Stimulated activated naive CD4-positive, alpha-beta T cell treated with Interleukin-2 at 50 U/mL for 16 hours (primary cell): Measurements from ENCODE around the gene CNPY4.

Experiments used
- DNase-seq: peaks from one replicate; lab custom pipeline; 2025; lab: John Stamatoyannopoulos, UW

The CNPY4 gene

GRCh38 chr7:100148559-100149328, 29.3 kb downstream of the CNPY4 start, which contains the start of gene LAMTOR4:
Gene LAMTOR4, plus strand, starts transcription at chr7:100148918. Its CDS starts 55 bp downstream, at chr7:100148973.
- DNase-seq = peak; percentile 98

- no peak for DNase-seq
These were observed 33.0 kb downstream of the CNPY4 start for GRCh38 chr7:100152404-100152803.

- DNase-seq = no peak
These were observed 33.7 kb downstream of the CNPY4 start for GRCh38 chr7:100152937-100153666.

GRCh38 chr7:100153708-100154535, 34.5 kb downstream of the CNPY4 start:
- DNase-seq = no peak

GRCh38 chr7:100154651-100155491, 35.4 kb downstream of the CNPY4 start:
- DNase-seq = no peak

GRCh38 chr7:100155553-100156317, 36.3 kb downstream of the CNPY4 start:
- no peak for DNase-seq

GRCh38 chr7:100156331-100157068, 37.1 kb downstream of the CNPY4 start:
- no peak for DNase-seq

GRCh38 chr7:100157069-100157333, 37.6 kb downstream of the CNPY4 start:
- DNase-seq = no peak

- no peak for DNase-seq
These were observed 38.1 kb downstream of the CNPY4 start for GRCh38 chr7:100157334-100158228.

- peak; percentile 92 for DNase-seq
These were observed 39.0 kb downstream of the CNPY4 start, which contains the start of gene TRAPPC14 for GRCh38 chr7:100158229-100159098. Gene TRAPPC14, minus strand, starts transcription at chr7:100158723. Its CDS starts 224 bp downstream, at chr7:100158499.

- DNase-seq = no peak
These were observed 39.7 kb downstream of the CNPY4 start for GRCh38 chr7:100159099-100159623.

- DNase-seq = no peak
These were observed 40.6 kb downstream of the CNPY4 start for GRCh38 chr7:100160067-100160466.

GRCh38 chr7:100163006-100163531, 43.6 kb downstream of the CNPY4 start:
- no peak for DNase-seq

- DNase-seq = no peak
These were observed 44.4 kb downstream of the CNPY4 start for GRCh38 chr7:100163871-100164270.

- DNase-seq = peak; percentile 38
These were observed 47.0 kb downstream of the CNPY4 start for GRCh38 chr7:100166317-100166940.

- DNase-seq = no peak
These were observed 47.8 kb downstream of the CNPY4 start for GRCh38 chr7:100166970-100167911.
